HG03558 (cell line): Measurements from ENCODE around the gene ZNF547.
"Not testable (repeated sequence)": the region's sequence is repeated elsewhere in the genome, so short reads cannot be mapped to it uniquely, and the experiment has no call there.

Source experiments
- ATAC-seq: cut with Tn5 transposase; IDR thresholded peaks from one replicate; pipeline ENCODE4 v1.9.1; 2021; ENCODE audit warnings: moderate number of reproducible peaks; ENCODE audit not compliant: unreplicated experiment; ENCODE audit errors: extremely low read depth

The ZNF547 gene

GRCh38 chr19:57366776-57367175 is 3.4 kb downstream of the ZNF547 start:
- ATAC-seq, result no peak

GRCh38 chr19:57374179-57374578 is 10.8 kb downstream of the ZNF547 start:
- ATAC-seq, result no peak

GRCh38 chr19:57374647-57375046 is 11.3 kb downstream of the ZNF547 start:
- ATAC-seq, result not testable (repeated sequence)

GRCh38 chr19:57376151-57376550 is 12.8 kb downstream of the ZNF547 start:
- ATAC-seq, result no peak

- ATAC-seq, result no peak
Observed at GRCh38 chr19:57377498-57378146, 14.3 kb downstream of the ZNF547 start.

- no peak for ATAC-seq
Observed at GRCh38 chr19:57380923-57381322, 17.6 kb downstream of the ZNF547 start.

- no peak for ATAC-seq
Observed at GRCh38 chr19:57382806-57383488, 19.6 kb downstream of the ZNF547 start.

- no peak for ATAC-seq
Observed at GRCh38 chr19:57389194-57389729, 25.9 kb downstream of the ZNF547 start.

GRCh38 chr19:57389730-57390598 is 26.6 kb downstream of the ZNF547 start, which contains the start of gene ZNF548:
ZNF548 (plus strand) TSS chr19:57389854; CDS start chr19:57390100, 246 bp downstream.
- peak; percentile 93 for ATAC-seq

GRCh38 chr19:57395710-57396109 is 32.4 kb downstream of the ZNF547 start:
- ATAC-seq, result no peak

- ATAC-seq, result no peak
Observed at GRCh38 chr19:57398868-57399267, 35.5 kb downstream of the ZNF547 start.

- ATAC-seq, result no peak
Observed at GRCh38 chr19:57403737-57404563, 40.6 kb downstream of the ZNF547 start.

GRCh38 chr19:57406516-57407123 is 43.3 kb downstream of the ZNF547 start:
- no peak for ATAC-seq

- ATAC-seq, result peak; percentile 92
Observed at GRCh38 chr19:57410877-57411671, 47.7 kb downstream of the ZNF547 start, which contains the start of gene ZNF17. ZNF17 (plus strand) TSS chr19:57411161; CDS start chr19:57413616, 2,455 bp downstream.

GRCh38 chr19:57419439-57419838 is 56.1 kb downstream of the ZNF547 start:
- ATAC-seq, result no peak

- ATAC-seq, result no peak
Observed at GRCh38 chr19:57421037-57421436, 57.7 kb downstream of the ZNF547 start.
